Activated T-helper 2 cell treated with anti-CD3 and anti-CD28 coated beads, Interferon-gamma antibody, Interleukin-2, Interleukin-4, amounts not matched to agents 10 μg/mL and 5 μg/mL and 100 μg/mL, durations not matched to agents 14 hours and 24 hours and 36 hours (primary cell): ENCODE data around the gene DYNC1I1. TPM values are rescaled to one million over a fixed set of nuclear protein-coding genes. Genes with fewer than 3 reads are reported as not detected.

Experiments used
- DNase-seq: peaks from one replicate; pipeline ENCODE4 v3.0.0; 2021; ENCODE audit warnings: low spot score
- H3K27ac Mint-ChIP-seq: one replicate; pipeline ENCODE4 v1.8.0; 2021; ENCODE audit warnings: mixed read lengths
- H3K27me3 Mint-ChIP-seq: one replicate; pipeline ENCODE4 v1.8.0; 2021; ENCODE audit warnings: low read depth, mixed read lengths
- H3K36me3 Mint-ChIP-seq: one replicate; pipeline ENCODE4 v1.8.0; 2021; ENCODE audit warnings: low read depth, mixed read lengths
- H3K4me1 Mint-ChIP-seq: one replicate; pipeline ENCODE4 v1.8.0; 2021; ENCODE audit warnings: low read depth, mixed read lengths
- H3K4me3 Mint-ChIP-seq: one replicate; pipeline ENCODE4 v1.8.0; 2021; ENCODE audit warnings: low read depth, mild to moderate bottlenecking, moderate library complexity, mixed read lengths
- H3K9me3 Mint-ChIP-seq: one replicate; pipeline ENCODE4 v1.8.0; 2021; ENCODE audit warnings: mixed read lengths
- intact Hi-C: fragments of 100-400 bp; cut with micrococcal nuclease; formaldehyde crosslinking; loops from one replicate; pipeline ENCODE4 v1.15.1; 2023
- total RNA-seq: library from RNA; stranded (reverse); gene quantifications from 2 replicates; pipeline ENCODE4 v1.2.3, GENCODE V29; 2022

DYNC1I1 gene
- not detected in 2 replicates for total RNA-seq

GRCh38 chr7:95772298-95772770 is at the start of gene DYNC1I1:
Gene DYNC1I1, plus strand, starts transcription at chr7:95772554. Its CDS starts 32,176 bp downstream, at chr7:95804730.
- peaks cover 39% of the 10 kb centered on the region for H3K27me3 Mint-ChIP-seq
- no peak within 1 kb of the TSS for H3K27ac Mint-ChIP-seq
- peak; percentile 11 for DNase-seq
- no peaks in the 10 kb centered on the region for H3K9me3 Mint-ChIP-seq
- H3K4me3 Mint-ChIP-seq: peak within 1 kb of the TSS; percentile 59
- intact Hi-C loops: no loop called here
- no peaks in the 10 kb centered on the region for H3K36me3 Mint-ChIP-seq
- H3K4me1 Mint-ChIP-seq: no peaks in the 10 kb centered on the region

- intact Hi-C loops: loop anchor here (1.0 kb wide), 1 partner anchor 148 kb away; no protein-coding TSS in a partner anchor
- H3K36me3 Mint-ChIP-seq: no peaks in the 10 kb centered on the region
- DNase-seq: no peak
- no peak overlapping the region for H3K27ac Mint-ChIP-seq
- H3K4me1 Mint-ChIP-seq: no peaks in the 10 kb centered on the region
- no peak overlapping the region for H3K4me3 Mint-ChIP-seq
- H3K9me3 Mint-ChIP-seq: no peaks in the 10 kb centered on the region
- H3K27me3 Mint-ChIP-seq: no peaks in the 10 kb centered on the region
Measured at GRCh38 chr7:95723583-95724180, 48.7 kb upstream of the DYNC1I1 start.

DNA sequence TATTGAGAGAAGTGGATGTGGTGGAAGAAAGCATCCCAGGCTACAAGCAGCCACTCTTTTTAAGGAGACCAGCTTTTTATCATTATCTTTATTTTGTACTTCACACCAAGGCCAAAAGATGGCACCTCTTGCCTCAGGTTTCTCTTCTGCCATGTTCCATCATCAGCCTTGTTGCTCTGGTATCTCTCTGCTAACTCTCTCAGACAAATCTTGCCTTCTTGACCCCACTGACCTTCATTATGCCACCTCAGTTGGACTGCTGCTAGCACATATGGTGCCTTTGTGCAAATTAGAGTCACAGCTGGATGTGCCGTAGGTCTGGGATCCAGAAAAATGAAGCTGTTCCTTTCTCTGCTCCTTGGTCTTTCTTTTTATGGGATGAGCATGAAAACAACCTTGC is 47.1 kb upstream of the DYNC1I1 start:
- H3K36me3 Mint-ChIP-seq: no peaks in the 10 kb centered on the region
- no peak for DNase-seq
- intact Hi-C loops: no loop called here
- no peaks in the 10 kb centered on the region for H3K4me1 Mint-ChIP-seq
- H3K9me3 Mint-ChIP-seq: no peaks in the 10 kb centered on the region
- no peak overlapping the region for H3K27ac Mint-ChIP-seq
- H3K4me3 Mint-ChIP-seq: no peak overlapping the region
- H3K27me3 Mint-ChIP-seq: no peaks in the 10 kb centered on the region

DNA sequence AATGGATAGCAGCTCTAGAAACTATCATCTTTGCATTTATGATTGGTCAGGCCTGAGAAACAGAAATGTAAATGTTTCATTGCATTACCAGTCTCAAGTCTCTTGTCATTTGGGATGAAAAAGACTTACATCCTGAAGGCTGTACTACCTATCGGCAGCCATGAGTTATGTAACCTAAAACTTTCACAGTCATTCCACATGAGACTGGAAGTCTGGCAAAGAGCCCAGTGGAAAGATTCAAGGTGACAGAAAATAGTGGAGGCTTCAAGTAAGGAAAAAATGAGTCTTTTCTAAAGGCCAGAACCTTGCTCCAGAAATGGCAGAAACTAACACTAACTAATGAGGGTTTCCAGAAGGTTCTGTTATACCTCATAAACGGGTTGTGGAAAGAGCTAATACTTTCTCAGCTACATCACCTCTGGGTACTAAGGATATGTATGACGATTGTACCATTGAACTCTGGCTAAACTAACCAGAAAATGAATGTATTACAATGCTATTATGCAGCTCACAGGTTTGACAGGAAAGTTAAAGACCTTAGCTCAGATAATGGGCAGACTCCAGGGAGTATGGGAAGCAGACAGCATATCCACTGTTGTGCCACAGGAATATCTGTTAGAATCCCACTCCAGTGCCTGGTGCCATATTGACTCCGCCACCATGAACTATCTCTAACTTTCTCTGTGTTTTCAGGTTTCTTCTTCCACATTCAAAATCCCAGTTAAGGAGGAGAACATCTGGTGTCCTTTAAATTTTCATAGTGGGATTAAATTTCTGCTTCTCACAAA is 41.7 kb upstream of the DYNC1I1 start:
- intact Hi-C loops: no loop called here
- no peaks in the 10 kb centered on the region for H3K4me1 Mint-ChIP-seq
- H3K9me3 Mint-ChIP-seq: no peaks in the 10 kb centered on the region
- H3K27me3 Mint-ChIP-seq: no peaks in the 10 kb centered on the region
- no peak for DNase-seq
- H3K36me3 Mint-ChIP-seq: no peaks in the 10 kb centered on the region
- H3K27ac Mint-ChIP-seq: no peak overlapping the region
- no peak overlapping the region for H3K4me3 Mint-ChIP-seq

DNA sequence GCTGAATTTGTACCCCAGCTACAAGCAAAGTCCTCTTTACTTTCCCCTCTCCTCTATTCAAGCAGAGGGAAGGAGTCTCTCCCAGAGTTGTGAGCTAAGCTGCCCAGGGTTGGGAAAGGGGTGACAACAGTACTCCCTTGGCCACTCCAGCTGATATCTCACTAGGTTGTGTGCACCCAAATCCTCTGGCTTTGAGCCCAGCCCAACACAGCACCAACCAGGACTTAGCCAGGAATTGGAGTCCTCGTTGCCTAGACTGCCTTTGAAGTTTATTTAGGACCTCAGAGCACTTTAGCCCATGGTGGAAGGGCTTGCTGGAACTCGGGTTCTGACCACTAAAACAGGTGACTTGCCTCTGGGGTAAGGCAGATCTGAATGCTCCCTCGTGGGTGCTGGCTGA is 35.7 kb upstream of the DYNC1I1 start:
- Mint-ChIP-seq H3K9me3 (no peaks in the 10 kb centered on the region), H3K36me3 (no peaks in the 10 kb centered on the region), H3K4me3 (no peak overlapping the region), H3K4me1 (no peaks in the 10 kb centered on the region), H3K27ac (no peak overlapping the region), H3K27me3 (no peaks in the 10 kb centered on the region)
- DNase-seq: no peak
- intact Hi-C loops: no loop called here

DNA sequence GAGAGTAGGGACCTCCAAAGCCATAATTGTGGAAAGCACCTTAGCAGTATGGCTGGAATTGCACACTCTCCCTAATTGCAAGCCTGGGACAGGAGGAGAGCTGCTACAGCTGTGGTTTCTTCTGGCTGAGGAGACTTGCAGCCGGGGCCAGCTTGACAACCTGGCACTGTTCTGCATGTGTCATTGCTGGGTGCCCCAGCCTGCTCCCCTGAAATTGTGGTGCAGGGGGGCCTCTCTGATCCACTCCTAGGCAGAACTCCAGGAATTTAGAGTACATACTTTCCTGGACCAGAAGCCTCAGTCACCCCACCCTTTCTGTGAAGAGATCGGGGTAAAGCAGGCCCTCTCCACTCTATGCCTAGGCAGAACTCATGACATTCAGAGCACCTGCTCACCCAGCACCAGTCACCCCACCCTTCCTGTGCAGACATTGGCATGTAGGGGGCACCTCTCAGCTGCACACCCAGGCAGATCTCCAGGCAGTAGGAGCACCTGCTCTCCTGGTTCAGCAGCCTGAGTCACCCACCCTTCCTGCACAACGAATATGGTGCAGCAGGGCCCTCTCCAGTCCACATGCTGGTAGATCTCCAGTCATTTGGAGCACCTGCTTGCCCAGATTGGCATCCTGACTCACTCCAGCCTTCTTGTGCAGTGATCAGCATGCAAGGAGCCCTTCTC is 34.4 kb upstream of the DYNC1I1 start:
- no peak for DNase-seq
- H3K27me3 Mint-ChIP-seq: no peaks in the 10 kb centered on the region
- no peaks in the 10 kb centered on the region for H3K4me1 Mint-ChIP-seq
- no peak overlapping the region for H3K4me3 Mint-ChIP-seq
- H3K36me3 Mint-ChIP-seq: no peaks in the 10 kb centered on the region
- intact Hi-C loops: no loop called here
- H3K27ac Mint-ChIP-seq: no peak overlapping the region
- H3K9me3 Mint-ChIP-seq: no peaks in the 10 kb centered on the region

- Mint-ChIP-seq H3K27ac (no peak overlapping the region), H3K4me1 (no peaks in the 10 kb centered on the region), H3K27me3 (no peaks in the 10 kb centered on the region), H3K36me3 (no peaks in the 10 kb centered on the region), H3K9me3 (no peaks in the 10 kb centered on the region), H3K4me3 (no peak overlapping the region)
- DNase-seq: no peak
- intact Hi-C loops: no loop called here
Measured at GRCh38 chr7:95749044-95749443, 23.3 kb upstream of the DYNC1I1 start.

DNA sequence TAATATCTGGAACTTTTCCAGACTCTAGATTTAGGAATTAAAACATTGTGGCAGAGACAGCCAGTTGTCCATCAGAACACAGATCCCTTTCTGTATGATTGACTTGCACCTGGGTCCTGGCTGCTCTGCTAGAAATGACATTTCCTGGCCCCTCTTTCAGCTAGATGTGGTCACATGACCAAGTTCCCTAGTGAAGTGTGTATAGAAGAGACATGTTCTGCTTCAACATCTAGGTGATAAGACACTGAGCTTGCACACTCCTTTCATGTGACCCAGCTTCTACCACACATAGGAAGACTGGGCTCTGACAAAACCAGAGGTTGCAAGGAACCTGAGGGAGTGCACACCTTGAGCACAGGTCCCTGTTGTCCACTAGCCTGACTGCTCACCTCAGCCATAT is 22.8 kb upstream of the DYNC1I1 start:
- Mint-ChIP-seq H3K36me3 (no peaks in the 10 kb centered on the region), H3K27me3 (no peaks in the 10 kb centered on the region), H3K9me3 (no peaks in the 10 kb centered on the region), H3K4me3 (no peak overlapping the region), H3K27ac (no peak overlapping the region), H3K4me1 (no peaks in the 10 kb centered on the region)
- no peak for DNase-seq
- intact Hi-C loops: no loop called here

GRCh38 chr7:95753440-95753839 is 18.9 kb upstream of the DYNC1I1 start:
- Mint-ChIP-seq H3K4me3 (no peak overlapping the region), H3K27ac (no peak overlapping the region)

GRCh38 chr7:95755277-95755934 is 16.9 kb upstream of the DYNC1I1 start:
- H3K36me3 Mint-ChIP-seq: no peaks in the 10 kb centered on the region
- no peaks in the 10 kb centered on the region for H3K9me3 Mint-ChIP-seq
- H3K27ac Mint-ChIP-seq: no peak overlapping the region
- no peaks in the 10 kb centered on the region for H3K4me1 Mint-ChIP-seq
- no peaks in the 10 kb centered on the region for H3K27me3 Mint-ChIP-seq
- H3K4me3 Mint-ChIP-seq: no peak overlapping the region
- intact Hi-C loops: no loop called here
- no peak for DNase-seq

More at GRCh38 chr7:95753440-95753839, 18.9 kb upstream of the DYNC1I1 start:
- Mint-ChIP-seq H3K4me1 (no peaks in the 10 kb centered on the region), H3K9me3 (no peaks in the 10 kb centered on the region), H3K36me3 (no peaks in the 10 kb centered on the region), H3K27me3 (no peaks in the 10 kb centered on the region)
- no peak for DNase-seq
- intact Hi-C loops: no loop called here

DNA sequence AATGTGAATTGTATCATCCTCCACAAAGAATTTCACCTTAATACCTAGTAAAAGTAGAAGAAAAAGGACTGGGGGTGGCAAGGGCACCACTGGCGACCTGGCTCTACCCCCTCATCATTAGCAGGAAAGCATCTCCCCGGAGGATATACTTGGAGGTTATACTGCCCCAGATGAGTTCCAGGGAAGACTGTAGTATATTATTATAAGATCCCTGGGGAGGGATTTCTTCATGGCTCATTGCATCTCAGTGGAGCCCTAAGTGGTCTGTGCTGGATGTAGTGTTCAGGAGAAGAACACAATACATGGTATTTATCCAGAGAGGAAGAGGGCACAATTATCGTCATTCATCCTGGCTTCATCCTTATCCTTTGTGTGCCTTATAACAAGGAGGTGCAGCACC is 14.2 kb upstream of the DYNC1I1 start:
- intact Hi-C loops: no loop called here
- Mint-ChIP-seq H3K4me3 (no peak overlapping the region), H3K4me1 (no peaks in the 10 kb centered on the region), H3K9me3 (no peaks in the 10 kb centered on the region), H3K36me3 (no peaks in the 10 kb centered on the region), H3K27me3 (no peaks in the 10 kb centered on the region), H3K27ac (no peak overlapping the region)
- DNase-seq: no peak

GRCh38 chr7:95766086-95766485 is 6.3 kb upstream of the DYNC1I1 start:
- Mint-ChIP-seq H3K4me3 (no peak overlapping the region), H3K4me1 (no peaks in the 10 kb centered on the region)

More at GRCh38 chr7:95766086-95766485, 6.3 kb upstream of the DYNC1I1 start:
- Mint-ChIP-seq H3K27ac (no peak overlapping the region), H3K27me3 (peaks cover 4% of the 10 kb centered on the region), H3K36me3 (no peaks in the 10 kb centered on the region), H3K9me3 (no peaks in the 10 kb centered on the region)
- DNase-seq: no peak
- intact Hi-C loops: no loop called here
